Endothelial cell of umbilical vein (primary cell): ENCODE results near the gene MZB1. TPM values are rescaled to one million over a fixed set of nuclear protein-coding genes. Genes with fewer than 3 reads are reported as not detected.

Experiments
- BruUV-seq: library from RNA; stranded (reverse); fragments of 400-500 nt; replicated peaks from 2 replicates; lab custom pipeline; 2021; lab: Mats Ljungman, UMichigan
- CTCF ChIA-PET: fragments of 300-600, 350-600 bp; sonication (Branson Sonifier 250); formaldehyde crosslinking; loops from one replicate; lab custom pipeline; 2021; ENCODE audit warnings: antibody characterized with exemption, inconsistent platforms; lab: Charles Lee
- POLR2A ChIA-PET: fragments of 300-600, 350-600 bp; sonication (Branson Sonifier 250); formaldehyde crosslinking; loops from one replicate; lab custom pipeline; 2021; ENCODE audit warnings: antibody characterized with exemption, inconsistent platforms; lab: Charles Lee
- DNase-seq: peaks from one replicate; pipeline ENCODE4 v3.0.0-alpha.2; 2011; ENCODE audit warnings: low read depth, low spot score
- FAIRE-seq: peaks from 2 replicates; lab custom pipeline; 2011; peaks lifted over from hg19 to GRCh38; lab: Jason Lieb, UNC
- H2AFZ ChIP-seq: 2 replicates; pipeline ENCODE4 v1.6.0; 2012; ENCODE audit warnings: low read depth, low read length, control low read depth, inconsistent platforms
- H3K27ac ChIP-seq: 2 replicates; pipeline ENCODE4 v1.5.1; 2011; ENCODE audit warnings: low read depth, mild to moderate bottlenecking, control low read depth, low read length, moderate library complexity; ENCODE audit not compliant: insufficient read depth
- H3K27me3 ChIP-seq, 2 experiments: 2 replicates each; pipeline versions ENCODE4 v1.6.0 to v1.6.1; 2011; ENCODE audit warnings: low read length in 2 of 2, mixed read lengths in 1 of 2; ENCODE audit not compliant: control insufficient read depth in 2 of 2, insufficient read depth in 2 of 2
- H3K36me3 ChIP-seq, 2 experiments: 2 replicates in 1 of 2; 3 replicates in 1 of 2; pipeline ENCODE4 v1.5.1; 2011; ENCODE audit warnings: low read length in 2 of 2, mild to moderate bottlenecking in 1 of 2, moderate library complexity in 1 of 2; ENCODE audit not compliant: control insufficient read depth in 2 of 2, insufficient read depth in 2 of 2; ENCODE audit errors: extremely low read depth in 1 of 2
- H3K4me1 ChIP-seq: 3 replicates; pipeline ENCODE4 v1.5.1; 2011; ENCODE audit warnings: mild to moderate bottlenecking, low read length; ENCODE audit not compliant: control insufficient read depth, insufficient read depth; ENCODE audit errors: extremely low read depth
- H3K4me2 ChIP-seq: 2 replicates; pipeline ENCODE4 v1.6.1; 2011; ENCODE audit warnings: low read length, control low read depth, mixed read lengths; ENCODE audit not compliant: insufficient read depth
- H3K4me3 ChIP-seq, 3 experiments: fragments of 200-600 bp in 1 of 3; sonication (generic), shearing (Covaris generic) in 1 of 3; replicated peaks in 1 of 3; 2 replicates each; pipeline ENCODE4 v1.5.1; 2011 to 2016; ENCODE audit warnings: control low read depth in 3 of 3, low read length in 3 of 3, mild to moderate bottlenecking in 2 of 3, inconsistent platforms in 1 of 3, low read depth in 1 of 3, moderate library complexity in 1 of 3; ENCODE audit not compliant: insufficient read depth in 1 of 3
- H3K79me2 ChIP-seq: 2 replicates; pipeline ENCODE4 v1.6.0; 2012; ENCODE audit warnings: low read length, inconsistent platforms; ENCODE audit not compliant: control insufficient read depth, insufficient read depth
- H3K9ac ChIP-seq: replicated peaks from 2 replicates; pipeline ENCODE3; 2011; ENCODE audit warnings: low read length, control low read depth; ENCODE audit not compliant: insufficient read depth; ENCODE audit errors: extremely low read depth
- H3K9me1 ChIP-seq: replicated peaks from 3 replicates; pipeline ENCODE4 v1.6.0; 2011; ENCODE audit warnings: mild to moderate bottlenecking, low read length; ENCODE audit not compliant: control insufficient read depth, insufficient read depth; ENCODE audit errors: extremely low read depth
- H3K9me3 ChIP-seq: replicated peaks from 2 replicates; pipeline ENCODE4 v1.5.1; 2012; ENCODE audit warnings: low read length, inconsistent platforms; ENCODE audit not compliant: control insufficient read depth, insufficient read depth
- H4K20me1 ChIP-seq: replicated peaks from 2 replicates; pipeline ENCODE3; 2011; ENCODE audit warnings: mild to moderate bottlenecking, low read length; ENCODE audit not compliant: control insufficient read depth, insufficient read depth; ENCODE audit errors: extremely low read depth
- EZH2 ChIP-seq: IDR thresholded peaks from 2 replicates; pipeline ENCODE4 v1.6.1; 2012; ENCODE audit warnings: borderline replicate concordance, low read depth, mild to moderate bottlenecking, moderate library complexity, low read length, inconsistent platforms; ENCODE audit not compliant: severe bottlenecking
- FOS ChIP-seq: IDR thresholded peaks from 2 replicates; pipeline ENCODE4 v1.6.1; 2011; ENCODE audit warnings: mild to moderate bottlenecking, low read length, moderate library complexity, borderline replicate concordance; ENCODE audit not compliant: insufficient read depth
- GATA2 ChIP-seq: IDR thresholded peaks from 2 replicates; pipeline ENCODE4 v1.7.0; 2011; ENCODE audit warnings: low read depth, mild to moderate bottlenecking, moderate library complexity, mixed read lengths, low read length; ENCODE audit not compliant: insufficient read length, insufficient read depth
- JUN ChIP-seq: IDR thresholded peaks from 2 replicates; pipeline ENCODE4 v1.6.1; 2011; ENCODE audit warnings: borderline replicate concordance, low read depth; ENCODE audit not compliant: insufficient read length, insufficient read depth
- MYC ChIP-seq: IDR thresholded peaks from one replicate; pipeline ENCODE4 v1.6.1; 2011; ENCODE audit warnings: mild to moderate bottlenecking, low read depth, low read length
- POLR2A ChIP-seq: IDR thresholded peaks from 2 replicates; pipeline ENCODE4 v1.6.1; 2012; ENCODE audit warnings: low read depth, mild to moderate bottlenecking, control low read depth, low read length
- POLR2AphosphoS5 ChIP-seq: IDR thresholded peaks from 2 replicates; pipeline ENCODE4 v1.6.1; 2012; ENCODE audit warnings: low read depth, mild to moderate bottlenecking, control low read depth, low read length, moderate library complexity; ENCODE audit not compliant: insufficient read depth
- dilution Hi-C: fragments of 300-500 bp; cut with MboI; formaldehyde crosslinking; loops from one replicate; pipeline ENCODE4 v1.15.0; 2019; ENCODE audit warnings: low sequenced_read_pairs; ENCODE audit not compliant: extremely low pct_ligation_motif_present
- intact Hi-C: fragments of 100-400 bp; cut with micrococcal nuclease; formaldehyde crosslinking; loops from one replicate; pipeline ENCODE4 v1.10.0; 2022
- polyA plus RNA-seq, 4 experiments: library from polyadenylated mRNA; depleted of rRNA in 3 of 4; stranded (reverse) in 3 of 4; unstranded in 1 of 4; fragments of >200 nt; gene quantifications; 2 replicates each; pipeline versions ENCODE4 v1.2.1 to v1.2.3, GENCODE V29; 2011 to 2012; ENCODE audit warnings: missing spikeins in 1 of 4
- total RNA-seq: library from RNA; stranded (reverse); gene quantifications from 2 replicates; pipeline ENCODE4 v1.2.3, GENCODE V29; 2021
- TF ChIP-seq, protein P1 (sequence below): IDR thresholded peaks from 2 replicates; pipeline ENCODE4 v1.6.1; 2011; ENCODE audit not compliant: insufficient read depth, insufficient read length
- TF ChIP-seq, protein P2 (sequence below), 2 donors: IDR thresholded peaks; 1 replicate in 1 of 2; 2 replicates in 1 of 2; pipeline ENCODE4 v1.5.1; 2011; ENCODE audit warnings: low read length in 2 of 2, mild to moderate bottlenecking in 2 of 2, moderate library complexity in 2 of 2, control low read depth in 1 of 2, inconsistent platforms in 1 of 2, low read depth in 1 of 2; ENCODE audit not compliant: insufficient read depth in 1 of 2; ENCODE audit errors: extremely low read depth in 1 of 2

The MZB1 gene
- total and polyA plus RNA-seq, 2 donors (not counting 3 experiments of a cell fraction or from before 2014, with no cell fraction given) = not detected

DNA sequence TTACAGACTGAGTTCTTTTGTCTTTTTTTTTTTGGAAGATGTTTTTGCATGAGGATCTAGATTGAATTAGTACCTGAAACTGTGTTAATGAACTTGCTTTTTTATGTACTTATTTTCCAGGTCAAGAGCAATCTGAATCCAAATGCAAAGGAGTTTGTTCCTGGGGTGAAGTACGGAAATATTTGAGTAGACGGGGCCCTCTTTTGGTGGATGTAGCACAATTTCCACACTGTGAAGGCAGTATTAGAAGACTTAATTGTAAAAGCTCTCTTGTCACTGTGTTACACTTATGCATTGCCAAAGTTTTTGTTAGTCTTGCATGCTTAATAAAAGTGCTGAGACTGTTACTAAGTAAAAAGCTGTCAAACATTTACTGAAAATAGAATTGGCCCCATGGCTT is 21.1 kb downstream of the MZB1 start:
- no peaks in the 10 kb centered on the region for H3K27me3 ChIP-seq
- no peak overlapping the region for H3K9ac ChIP-seq
- H4K20me1 ChIP-seq = no peaks in the 10 kb centered on the region
- CTCF ChIA-PET = interaction anchor here (0.6 to 1.3 kb wide), 4 partner anchors 9 to 196 kb away, joined by 3 to 4 read pairs (median 4); no protein-coding TSS in a partner anchor
- no TSS peak for BruUV-seq
- peaks cover 4 to 20% of the 10 kb centered on the region in 2 experiments for H3K36me3 ChIP-seq
- H3K27ac ChIP-seq = no peak overlapping the region
- H3K9me1 ChIP-seq = no peaks in the 10 kb centered on the region
- H3K4me3 ChIP-seq = no peak overlapping the region
- H3K4me1 ChIP-seq = no peaks in the 10 kb centered on the region
- no peak overlapping the region for H3K4me2 ChIP-seq
- no peaks in the 10 kb centered on the region for H3K9me3 ChIP-seq
- POLR2A ChIA-PET = interaction anchor here (0.5 kb wide), 1 partner anchor 129 kb away, joined by 3 read pairs; no protein-coding TSS in a partner anchor
- FAIRE-seq (no peak), DNase-seq (peak; percentile 20)
- dilution Hi-C loops (no loop called here), intact Hi-C loops (no loop called here)
- H2AFZ ChIP-seq = no peak overlapping the region
- H3K79me2 ChIP-seq = no peaks in the 10 kb centered on the region
- TF ChIP-seq FOS (no peak), MYC (no peak), POLR2A (no peak), EZH2 (no peak), JUN (no peak), GATA2 (no peak), POLR2AphosphoS5 (no peak)
- TF ChIP-seq, protein P1, sequence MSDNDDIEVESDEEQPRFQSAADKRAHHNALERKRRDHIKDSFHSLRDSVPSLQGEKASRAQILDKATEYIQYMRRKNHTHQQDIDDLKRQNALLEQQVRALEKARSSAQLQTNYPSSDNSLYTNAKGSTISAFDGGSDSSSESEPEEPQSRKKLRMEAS = no peak
- TF ChIP-seq, protein P2, sequence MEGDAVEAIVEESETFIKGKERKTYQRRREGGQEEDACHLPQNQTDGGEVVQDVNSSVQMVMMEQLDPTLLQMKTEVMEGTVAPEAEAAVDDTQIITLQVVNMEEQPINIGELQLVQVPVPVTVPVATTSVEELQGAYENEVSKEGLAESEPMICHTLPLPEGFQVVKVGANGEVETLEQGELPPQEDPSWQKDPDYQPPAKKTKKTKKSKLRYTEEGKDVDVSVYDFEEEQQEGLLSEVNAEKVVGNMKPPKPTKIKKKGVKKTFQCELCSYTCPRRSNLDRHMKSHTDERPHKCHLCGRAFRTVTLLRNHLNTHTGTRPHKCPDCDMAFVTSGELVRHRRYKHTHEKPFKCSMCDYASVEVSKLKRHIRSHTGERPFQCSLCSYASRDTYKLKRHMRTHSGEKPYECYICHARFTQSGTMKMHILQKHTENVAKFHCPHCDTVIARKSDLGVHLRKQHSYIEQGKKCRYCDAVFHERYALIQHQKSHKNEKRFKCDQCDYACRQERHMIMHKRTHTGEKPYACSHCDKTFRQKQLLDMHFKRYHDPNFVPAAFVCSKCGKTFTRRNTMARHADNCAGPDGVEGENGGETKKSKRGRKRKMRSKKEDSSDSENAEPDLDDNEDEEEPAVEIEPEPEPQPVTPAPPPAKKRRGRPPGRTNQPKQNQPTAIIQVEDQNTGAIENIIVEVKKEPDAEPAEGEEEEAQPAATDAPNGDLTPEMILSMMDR (IDR thresholded peaks at IDR 0.05; ENCODE audit: extremely low read depth in 1 of 2, insufficient read depth in 1 of 2, low read depth in 1 of 2, low read length in 2 of 2) = no peak
